Measurements from ENCODE around the gene ZNF710.

DNA sequence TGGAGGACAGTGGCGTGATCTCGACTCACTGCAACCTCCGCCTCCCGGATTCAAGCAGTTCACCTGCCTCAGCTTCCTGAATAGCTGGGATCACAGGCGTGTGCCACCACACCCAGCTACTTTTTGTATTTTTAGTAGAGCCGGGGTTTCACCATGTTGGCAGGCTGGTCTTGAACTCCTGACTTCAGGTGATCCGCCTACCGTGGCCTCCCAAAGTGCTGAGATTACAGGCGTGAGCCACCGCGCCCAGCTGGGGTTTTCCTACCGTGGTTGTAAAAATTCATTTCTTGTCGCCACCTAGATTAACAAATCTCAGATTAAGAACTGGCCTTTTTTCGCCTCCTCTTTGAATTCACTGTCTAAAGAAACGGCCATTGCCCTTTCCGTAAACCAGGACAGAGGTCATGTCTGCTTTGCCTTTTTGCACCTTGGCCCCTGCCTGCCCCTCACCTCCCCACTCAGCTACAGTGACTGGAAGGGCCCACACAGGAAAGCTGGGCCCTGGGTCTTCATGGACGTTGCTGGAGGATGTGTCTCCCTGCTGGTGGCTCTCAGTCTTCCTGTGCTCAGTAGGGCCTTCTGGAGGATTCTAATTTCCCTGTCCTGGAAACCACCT lies 17.2 kb downstream of the ZNF710 start:
- TF ChIP-seq CTCF (IDR thresholded peaks at IDR 0.05) (no peak), POLR2A (IDR thresholded peaks at IDR 0.05) (no peak)
